HK-2 (cell line): ENCODE measurements around the gene ARHGAP30.
A peak's percentile ranks its signal among the peaks of the same experiment; 100 is the strongest.

Experiments used
- DNase-seq: peaks from one replicate; pipeline ENCODE4 v3.0.0-alpha.2; 2018; ENCODE audit not compliant: unreplicated experiment

Gene ARHGAP30

GRCh38 chr1:161089938-161090337, 20.2 kb upstream of the ARHGAP30 start:
- DNase-seq: no peak

GRCh38 chr1:161089251-161089924, 19.7 kb upstream of the ARHGAP30 start, which contains the start of gene NECTIN4:
NECTIN4 (minus strand) TSS chr1:161089558; CDS start chr1:161089296, 262 bp downstream.
- no peak for DNase-seq

GRCh38 chr1:161088587-161089110, 19.0 kb upstream of the ARHGAP30 start:
- DNase-seq: peak; percentile 46

- DNase-seq: no peak
These were observed 16.8 kb upstream of the ARHGAP30 start for GRCh38 chr1:161086457-161086856.

- no peak for DNase-seq
These were observed 15.5 kb upstream of the ARHGAP30 start for GRCh38 chr1:161085165-161085564.

- DNase-seq: no peak
These were observed 14.9 kb upstream of the ARHGAP30 start for GRCh38 chr1:161084597-161084988.

GRCh38 chr1:161083748-161084596, 14.3 kb upstream of the ARHGAP30 start:
- DNase-seq: no peak

GRCh38 chr1:161082996-161083747, 13.5 kb upstream of the ARHGAP30 start:
- DNase-seq: peak; percentile 83

- no peak for DNase-seq
These were observed 12.8 kb upstream of the ARHGAP30 start for GRCh38 chr1:161082483-161082882.

- no peak for DNase-seq
These were observed 11.8 kb upstream of the ARHGAP30 start for GRCh38 chr1:161081519-161081918.

GRCh38 chr1:161080441-161081405, 11.0 kb upstream of the ARHGAP30 start:
- DNase-seq: no peak

GRCh38 chr1:161079436-161080110, 9.9 kb upstream of the ARHGAP30 start:
- DNase-seq: no peak

GRCh38 chr1:161077426-161077825, 7.7 kb upstream of the ARHGAP30 start:
- DNase-seq: no peak

- DNase-seq: no peak
These were observed 6.7 kb upstream of the ARHGAP30 start for GRCh38 chr1:161076410-161076809.

- no peak for DNase-seq
These were observed 5.1 kb upstream of the ARHGAP30 start for GRCh38 chr1:161074676-161075368.

GRCh38 chr1:161073474-161074121, 3.9 kb upstream of the ARHGAP30 start:
- DNase-seq: no peak

- DNase-seq: no peak
These were observed 3.2 kb upstream of the ARHGAP30 start for GRCh38 chr1:161072751-161073449.

- DNase-seq: peak; percentile 34
These were observed 2.2 kb upstream of the ARHGAP30 start for GRCh38 chr1:161071886-161072371.
